HepG2 (cell line): ENCODE results near the gene CEMP1. TPM values are rescaled to one million over a fixed set of nuclear protein-coding genes. Genes with fewer than 3 reads are reported as not detected.

Experiments used
- ATF7-NPFF ChIP-seq: sonication (generic); formaldehyde crosslinking; IDR thresholded peaks from 2 replicates; pipeline ENCODE4 v1.8.1; 2023; ENCODE audit warnings: mild to moderate bottlenecking, low read depth, missing genetic modification reagents, moderate library complexity
- FOXK2 ChIP-seq: fragments of 450-650 bp; IDR thresholded peaks from 2 replicates; pipeline ENCODE4 v1.6.1; 2016
- MYC ChIP-seq: sonication (generic); formaldehyde crosslinking; IDR thresholded peaks from 2 replicates; pipeline ENCODE4 v1.9.0; 2021; ENCODE audit warnings: missing genetic modification reagents, borderline replicate concordance
- ZFX ChIP-seq: sonication (generic); formaldehyde crosslinking; IDR thresholded peaks from 2 replicates; pipeline ENCODE4 v1.4.0; 2020; ENCODE audit warnings: mild to moderate bottlenecking, low read depth, missing genetic modification reagents, moderate library complexity
- ZNF350 ChIP-seq: sonication (generic); formaldehyde crosslinking; IDR thresholded peaks from 2 replicates; pipeline ENCODE4 v1.4.0; 2020; ENCODE audit warnings: mild to moderate bottlenecking, low read depth, missing genetic modification reagents, borderline replicate concordance
- polyA plus RNA-seq, 8 experiments: library from polyadenylated mRNA; depleted of rRNA in 3 of 8; stranded (reverse) in 7 of 8; unstranded in 1 of 8; fragments of >200 nt; fragmentation: Illumina TruSeq in 4 of 8; extraction: Trizol in 4 of 8; gene quantifications; 2 replicates each; pipeline versions ENCODE4 v1.2.1 to v1.2.3, GENCODE V29; 2011 to 2016; ENCODE audit warnings: low read depth in 4 of 8, missing spikeins in 1 of 8, mixed read lengths in 1 of 8; ENCODE audit not compliant: insufficient read depth in 1 of 8
- total RNA-seq, 5 experiments: library from RNA; depleted of rRNA; stranded (reverse); fragments of >200 nt; fragmentation: Illumina TruSeq; extraction: Trizol; gene quantifications; 2 replicates each; pipeline ENCODE4 v1.2.3, GENCODE V29; 2016; ENCODE audit warnings: low read depth in 1 of 5
- TF ChIP-seq, protein P1 (sequence below): sonication (generic); formaldehyde crosslinking; IDR thresholded peaks from 2 replicates; pipeline ENCODE4 v1.9.0; 2022; ENCODE audit warnings: missing genetic modification reagents, mild to moderate bottlenecking, borderline replicate concordance
- TF ChIP-seq, protein P2 (sequence below): sonication (generic); formaldehyde crosslinking; IDR thresholded peaks from 2 replicates; pipeline ENCODE4 v1.4.0; 2020; ENCODE audit warnings: missing genetic modification reagents

The CEMP1 gene
- total and polyA plus RNA-seq, 2 of the 13 experiments (the other 11 are each of a cell fraction or from before 2014, with no cell fraction given), result not detected

GRCh38 chr16:2520784-2521531 is 10.2 kb downstream of the CEMP1 start (continued):
- TF ChIP-seq, protein P1, sequence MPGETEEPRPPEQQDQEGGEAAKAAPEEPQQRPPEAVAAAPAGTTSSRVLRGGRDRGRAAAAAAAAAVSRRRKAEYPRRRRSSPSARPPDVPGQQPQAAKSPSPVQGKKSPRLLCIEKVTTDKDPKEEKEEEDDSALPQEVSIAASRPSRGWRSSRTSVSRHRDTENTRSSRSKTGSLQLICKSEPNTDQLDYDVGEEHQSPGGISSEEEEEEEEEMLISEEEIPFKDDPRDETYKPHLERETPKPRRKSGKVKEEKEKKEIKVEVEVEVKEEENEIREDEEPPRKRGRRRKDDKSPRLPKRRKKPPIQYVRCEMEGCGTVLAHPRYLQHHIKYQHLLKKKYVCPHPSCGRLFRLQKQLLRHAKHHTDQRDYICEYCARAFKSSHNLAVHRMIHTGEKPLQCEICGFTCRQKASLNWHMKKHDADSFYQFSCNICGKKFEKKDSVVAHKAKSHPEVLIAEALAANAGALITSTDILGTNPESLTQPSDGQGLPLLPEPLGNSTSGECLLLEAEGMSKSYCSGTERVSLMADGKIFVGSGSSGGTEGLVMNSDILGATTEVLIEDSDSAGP (CRISPR knock-in tag), result 0 out of 2 replicates have a peak, but pooled peaks have one; percentile 22
- TF ChIP-seq FOXK2, result no peak
- TF ChIP-seq ATF7-NPFF (CRISPR knock-in tag), result 0 out of 2 replicates have a peak, but pooled peaks have one; percentile 36
- TF ChIP-seq ZNF350, result 0 out of 2 replicates have a peak, but pooled peaks have one; percentile 47
- TF ChIP-seq ZFX, result peak; percentile 71
- TF ChIP-seq MYC (CRISPR knock-in tag), result peak; percentile 47; the same call in 1 of the 2 replicates
- TF ChIP-seq, protein P2, sequence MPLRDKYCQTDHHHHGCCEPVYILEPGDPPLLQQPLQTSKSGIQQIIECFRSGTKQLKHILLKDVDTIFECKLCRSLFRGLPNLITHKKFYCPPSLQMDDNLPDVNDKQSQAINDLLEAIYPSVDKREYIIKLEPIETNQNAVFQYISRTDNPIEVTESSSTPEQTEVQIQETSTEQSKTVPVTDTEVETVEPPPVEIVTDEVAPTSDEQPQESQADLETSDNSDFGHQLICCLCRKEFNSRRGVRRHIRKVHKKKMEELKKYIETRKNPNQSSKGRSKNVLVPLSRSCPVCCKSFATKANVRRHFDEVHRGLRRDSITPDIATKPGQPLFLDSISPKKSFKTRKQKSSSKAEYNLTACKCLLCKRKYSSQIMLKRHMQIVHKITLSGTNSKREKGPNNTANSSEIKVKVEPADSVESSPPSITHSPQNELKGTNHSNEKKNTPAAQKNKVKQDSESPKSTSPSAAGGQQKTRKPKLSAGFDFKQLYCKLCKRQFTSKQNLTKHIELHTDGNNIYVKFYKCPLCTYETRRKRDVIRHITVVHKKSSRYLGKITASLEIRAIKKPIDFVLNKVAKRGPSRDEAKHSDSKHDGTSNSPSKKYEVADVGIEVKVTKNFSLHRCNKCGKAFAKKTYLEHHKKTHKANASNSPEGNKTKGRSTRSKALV (CRISPR knock-in tag), result no peak
